Measurements from ENCODE around the gene MROH8. TPM values are rescaled to one million over a fixed set of nuclear protein-coding genes. Genes with fewer than 3 reads are reported as not detected.
A peak's percentile ranks its signal among the peaks of the same experiment; 100 is the strongest.

The MROH8 gene
- total RNA-seq, 1 experiment from 2014 or later = 0.50 TPM

GRCh38 chr20:37228656-37229055, 49.3 kb upstream of the MROH8 start:
- Mint-ChIP-seq H3K4me1 (peaks cover 47% of the 10 kb centered on the region), H3K27me3 (ENCODE audit: low read depth) (no peaks in the 10 kb centered on the region), H3K9me3 (no peaks in the 10 kb centered on the region), H3K27ac (peak overlapping the region; percentile 89), H3K36me3 (peaks cover 87% of the 10 kb centered on the region), H3K4me3 (no peak overlapping the region; the same call in 1 of the 2 replicates)
- no peak for ATAC-seq
- POLR2A ChIA-PET = interaction anchor here (2.5 kb wide), 1 partner anchor 50 kb away, joined by 9 read pairs; the partner anchor contains the start of genes MROH8 and RPN2
- TF ChIP-seq FOXP4 (CRISPR knock-in tag; IDR thresholded peaks at IDR 0.05) (no peak), TCF7 (CRISPR knock-in tag; IDR thresholded peaks at IDR 0.05; ENCODE audit: low read depth) (no peak), ZNF532 (CRISPR knock-in tag; IDR thresholded peaks at IDR 0.05; ENCODE audit: borderline replicate concordance) (no peak), ZBTB43 (CRISPR knock-in tag; IDR thresholded peaks at IDR 0.05) (no peak), FOXK1 (CRISPR knock-in tag; IDR thresholded peaks at IDR 0.05) (no peak), NFATC4 (CRISPR knock-in tag; IDR thresholded peaks at IDR 0.05) (no peak), FOXP1 (CRISPR knock-in tag; IDR thresholded peaks at IDR 0.05; ENCODE audit: borderline replicate concordance) (no peak), E2F4 (CRISPR knock-in tag; IDR thresholded peaks at IDR 0.05; ENCODE audit: borderline replicate concordance, low read depth) (no peak), ZNF263 (CRISPR knock-in tag; IDR thresholded peaks at IDR 0.05; ENCODE audit: low read depth) (no peak), PRRX2 (CRISPR knock-in tag; IDR thresholded peaks at IDR 0.05) (no peak), STAT6 (CRISPR knock-in tag; conservative IDR thresholded peaks at IDR 0.05; ENCODE audit: low read depth) (no peak), ERG (CRISPR knock-in tag; IDR thresholded peaks at IDR 0.05) (no peak), SMAD4 (CRISPR knock-in tag; IDR thresholded peaks at IDR 0.05) (no peak), NFYB (CRISPR knock-in tag; conservative IDR thresholded peaks at IDR 0.05; ENCODE audit: low read depth) (no peak), MLX (CRISPR knock-in tag; IDR thresholded peaks at IDR 0.05) (no peak), HMGA2 (CRISPR knock-in tag; IDR thresholded peaks at IDR 0.05) (no peak), CTCF (IDR thresholded peaks at IDR 0.05) (no peak)
- DNase-seq (ENCODE audit: low spot score) = no peak
- CTCF ChIA-PET = interaction anchor here (0.6 to 2.7 kb wide), 7 partner anchors 15 to 110 kb away, joined by 3 to 23 read pairs (median 4); partner anchors contain the start of gene RPN2
